ENCODE data around the gene DUSP9.

GRCh38 chrX:153624196-153625091, 22.6 kb upstream of the DUSP9 start:
- no peak for TF ChIP-seq CTCF (IDR thresholded peaks at IDR 0.05)
- no peak for TF ChIP-seq EZH2 (IDR thresholded peaks at IDR 0.05)
- no peak for TF ChIP-seq EZH2phosphoT487 (IDR thresholded peaks at IDR 0.05)
